Neural cell (in vitro differentiated cells): ENCODE data around the gene RNASEL. TPM values are rescaled to one million over a fixed set of nuclear protein-coding genes. Genes with fewer than 3 reads are reported as not detected.

Source experiments
- H2AFZ ChIP-seq: fragments of 200-600, 300-800 bp; sonication (generic), shearing (Covaris generic); 2 replicates; pipeline ENCODE4 v1.6.0; 2014; ENCODE audit warnings: low read depth, mild to moderate bottlenecking, antibody characterized with exemption, low read length, moderate library complexity
- H3F3A ChIP-seq: fragments of 200-600 bp; shearing (Covaris generic); 2 replicates; pipeline ENCODE4 v1.6.1; 2016; ENCODE audit warnings: mild to moderate bottlenecking, moderate library complexity, mixed read lengths, antibody characterized with exemption, low read length; ENCODE audit not compliant: insufficient read depth, poor library complexity, severe bottlenecking
- H3K27ac ChIP-seq: fragments of 200-600, 300-800 bp; sonication (generic), shearing (Covaris generic); 2 replicates; pipeline ENCODE4 v1.5.1; 2014; ENCODE audit warnings: mild to moderate bottlenecking, low read length, moderate library complexity
- H3K27me3 ChIP-seq: fragments of 300-800, 200-600 bp; sonication (generic), shearing (Covaris generic); 2 replicates; pipeline ENCODE4 v1.6.0; 2014; ENCODE audit warnings: mild to moderate bottlenecking, low read depth, low read length, moderate library complexity; ENCODE audit not compliant: insufficient read depth
- H3K36me3 ChIP-seq: fragments of 300-800, 200-600 bp; sonication (generic), shearing (Covaris generic); 2 replicates; pipeline ENCODE4 v1.5.1; 2014; ENCODE audit warnings: mild to moderate bottlenecking, antibody characterized with exemption, low read length, moderate library complexity; ENCODE audit not compliant: insufficient read depth
- H3K4me2 ChIP-seq: fragments of 300-800, 200-600 bp; sonication (generic), shearing (Covaris generic); 2 replicates; pipeline ENCODE4 v1.6.0; 2014; ENCODE audit warnings: mild to moderate bottlenecking, low read length
- H3K4me3 ChIP-seq: fragments of 300-800, 200-600 bp; sonication (generic), shearing (Covaris generic); 2 replicates; pipeline ENCODE4 v1.5.1; 2014; ENCODE audit warnings: mild to moderate bottlenecking, low read length, moderate library complexity
- H3K79me2 ChIP-seq: fragments of 200-600 bp; shearing (Covaris generic); replicated peaks from 2 replicates; pipeline ENCODE4 v1.6.0; 2014; ENCODE audit warnings: mild to moderate bottlenecking, low read length, moderate library complexity; ENCODE audit not compliant: insufficient read depth
- H3K9ac ChIP-seq: fragments of 300-800, 200-600 bp; sonication (generic), shearing (Covaris generic); 2 replicates; pipeline ENCODE4 v1.6.1; 2016; ENCODE audit warnings: mild to moderate bottlenecking, low read length, mixed read lengths
- H3K9me2 ChIP-seq: fragments of 200-600 bp; shearing (Covaris generic); 2 replicates; pipeline ENCODE4 v1.6.1; 2016; ENCODE audit warnings: mild to moderate bottlenecking, low read length, mixed read lengths; ENCODE audit not compliant: insufficient read depth
- H3K9me3 ChIP-seq: fragments of 200-600, 300-800 bp; sonication (generic), shearing (Covaris generic); 2 replicates; pipeline ENCODE4 v1.6.1; 2016; ENCODE audit warnings: mild to moderate bottlenecking, mixed run types, low read length, moderate library complexity, mixed read lengths
- H4K20me1 ChIP-seq: fragments of 200-600 bp; shearing (Covaris generic); 2 replicates; pipeline ENCODE4 v1.6.1; 2016; ENCODE audit warnings: mild to moderate bottlenecking, mixed run types; ENCODE audit not compliant: insufficient read depth
- CTCF ChIP-seq: fragments of 450-650 bp; IDR thresholded peaks from 2 replicates; pipeline ENCODE4 v1.5.1; 2014; ENCODE audit warnings: antibody characterized with exemption, mild to moderate bottlenecking, moderate library complexity; ENCODE audit not compliant: poor library complexity, severe bottlenecking
- EP300 ChIP-seq: fragments of 450-650 bp; conservative IDR thresholded peaks from 2 replicates; pipeline ENCODE4 v1.6.1; 2014; ENCODE audit warnings: antibody characterized with exemption, mild to moderate bottlenecking, moderate library complexity; ENCODE audit not compliant: poor library complexity, severe bottlenecking
- EZH2 ChIP-seq: fragments of 200-600, 300-800 bp; shearing (Covaris generic), sonication (generic); IDR thresholded peaks from 2 replicates; pipeline ENCODE4 v1.6.1; 2014; ENCODE audit warnings: antibody characterized with exemption, low read length, borderline replicate concordance, mild to moderate bottlenecking; ENCODE audit not compliant: insufficient read depth, poor library complexity, severe bottlenecking
- MXI1 ChIP-seq: fragments of 450-650 bp; conservative IDR thresholded peaks from 2 replicates; pipeline ENCODE4 v1.6.1; 2014; ENCODE audit warnings: antibody characterized with exemption, mild to moderate bottlenecking; ENCODE audit not compliant: poor library complexity, severe bottlenecking
- POLR2AphosphoS5 ChIP-seq: IDR thresholded peaks from 2 replicates; pipeline ENCODE4 v1.6.1; 2012
- RAD21 ChIP-seq: fragments of 450-650 bp; conservative IDR thresholded peaks from 2 replicates; pipeline ENCODE4 v1.6.1; 2014; ENCODE audit warnings: antibody characterized with exemption, mild to moderate bottlenecking, moderate library complexity
- SMC3 ChIP-seq: fragments of 450-650 bp; conservative IDR thresholded peaks from 2 replicates; pipeline ENCODE4 v1.6.1; 2014; ENCODE audit warnings: antibody characterized with exemption, mild to moderate bottlenecking, moderate library complexity; ENCODE audit not compliant: poor library complexity
- TAF1 ChIP-seq: IDR thresholded peaks from 2 replicates; pipeline ENCODE4 v1.6.1; 2012; ENCODE audit warnings: low read depth
- polyA plus RNA-seq: library from polyadenylated mRNA; depleted of rRNA; stranded (reverse); fragments of >200 nt; gene quantifications from 2 replicates; pipeline ENCODE4 v1.2.3, GENCODE V29; 2014
- TF ChIP-seq, protein P1 (sequence below): IDR thresholded peaks from 2 replicates; pipeline ENCODE4 v1.6.1; 2012; ENCODE audit warnings: borderline replicate concordance

RNASEL gene
- polyA plus RNA-seq, 1 donor from 2014 or later, result 0.47 TPM

- no peak overlapping the region for H3K4me3 ChIP-seq
- TF ChIP-seq POLR2AphosphoS5, result no peak
- TF ChIP-seq MXI1, result no peak
- TF ChIP-seq RAD21, result no peak
- no peak for TF ChIP-seq SMC3
- no peak for TF ChIP-seq TAF1
- TF ChIP-seq CTCF, result no peak
- no peak for TF ChIP-seq EZH2
- TF ChIP-seq, protein P1, sequence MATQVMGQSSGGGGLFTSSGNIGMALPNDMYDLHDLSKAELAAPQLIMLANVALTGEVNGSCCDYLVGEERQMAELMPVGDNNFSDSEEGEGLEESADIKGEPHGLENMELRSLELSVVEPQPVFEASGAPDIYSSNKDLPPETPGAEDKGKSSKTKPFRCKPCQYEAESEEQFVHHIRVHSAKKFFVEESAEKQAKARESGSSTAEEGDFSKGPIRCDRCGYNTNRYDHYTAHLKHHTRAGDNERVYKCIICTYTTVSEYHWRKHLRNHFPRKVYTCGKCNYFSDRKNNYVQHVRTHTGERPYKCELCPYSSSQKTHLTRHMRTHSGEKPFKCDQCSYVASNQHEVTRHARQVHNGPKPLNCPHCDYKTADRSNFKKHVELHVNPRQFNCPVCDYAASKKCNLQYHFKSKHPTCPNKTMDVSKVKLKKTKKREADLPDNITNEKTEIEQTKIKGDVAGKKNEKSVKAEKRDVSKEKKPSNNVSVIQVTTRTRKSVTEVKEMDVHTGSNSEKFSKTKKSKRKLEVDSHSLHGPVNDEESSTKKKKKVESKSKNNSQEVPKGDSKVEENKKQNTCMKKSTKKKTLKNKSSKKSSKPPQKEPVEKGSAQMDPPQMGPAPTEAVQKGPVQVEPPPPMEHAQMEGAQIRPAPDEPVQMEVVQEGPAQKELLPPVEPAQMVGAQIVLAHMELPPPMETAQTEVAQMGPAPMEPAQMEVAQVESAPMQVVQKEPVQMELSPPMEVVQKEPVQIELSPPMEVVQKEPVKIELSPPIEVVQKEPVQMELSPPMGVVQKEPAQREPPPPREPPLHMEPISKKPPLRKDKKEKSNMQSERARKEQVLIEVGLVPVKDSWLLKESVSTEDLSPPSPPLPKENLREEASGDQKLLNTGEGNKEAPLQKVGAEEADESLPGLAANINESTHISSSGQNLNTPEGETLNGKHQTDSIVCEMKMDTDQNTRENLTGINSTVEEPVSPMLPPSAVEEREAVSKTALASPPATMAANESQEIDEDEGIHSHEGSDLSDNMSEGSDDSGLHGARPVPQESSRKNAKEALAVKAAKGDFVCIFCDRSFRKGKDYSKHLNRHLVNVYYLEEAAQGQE, result no peak
- TF ChIP-seq EP300, result no peak
- no peak overlapping the region for H3K27ac ChIP-seq
- no peaks in the 10 kb centered on the region for H3K9me3 ChIP-seq
- no peaks in the 10 kb centered on the region for H3K9me2 ChIP-seq
- no peaks in the 10 kb centered on the region for H3F3A ChIP-seq
- H3K79me2 ChIP-seq, result no peaks in the 10 kb centered on the region
- no peaks in the 10 kb centered on the region for H4K20me1 ChIP-seq
- H3K27me3 ChIP-seq, result peaks cover 17% of the 10 kb centered on the region
- H3K36me3 ChIP-seq, result no peaks in the 10 kb centered on the region
- no peak overlapping the region for H3K9ac ChIP-seq
- H3K4me2 ChIP-seq, result no peak overlapping the region
- no peak overlapping the region for H2AFZ ChIP-seq
Measured at GRCh38 chr1:182607566-182607965, 18.5 kb upstream of the RNASEL start.

DNA sequence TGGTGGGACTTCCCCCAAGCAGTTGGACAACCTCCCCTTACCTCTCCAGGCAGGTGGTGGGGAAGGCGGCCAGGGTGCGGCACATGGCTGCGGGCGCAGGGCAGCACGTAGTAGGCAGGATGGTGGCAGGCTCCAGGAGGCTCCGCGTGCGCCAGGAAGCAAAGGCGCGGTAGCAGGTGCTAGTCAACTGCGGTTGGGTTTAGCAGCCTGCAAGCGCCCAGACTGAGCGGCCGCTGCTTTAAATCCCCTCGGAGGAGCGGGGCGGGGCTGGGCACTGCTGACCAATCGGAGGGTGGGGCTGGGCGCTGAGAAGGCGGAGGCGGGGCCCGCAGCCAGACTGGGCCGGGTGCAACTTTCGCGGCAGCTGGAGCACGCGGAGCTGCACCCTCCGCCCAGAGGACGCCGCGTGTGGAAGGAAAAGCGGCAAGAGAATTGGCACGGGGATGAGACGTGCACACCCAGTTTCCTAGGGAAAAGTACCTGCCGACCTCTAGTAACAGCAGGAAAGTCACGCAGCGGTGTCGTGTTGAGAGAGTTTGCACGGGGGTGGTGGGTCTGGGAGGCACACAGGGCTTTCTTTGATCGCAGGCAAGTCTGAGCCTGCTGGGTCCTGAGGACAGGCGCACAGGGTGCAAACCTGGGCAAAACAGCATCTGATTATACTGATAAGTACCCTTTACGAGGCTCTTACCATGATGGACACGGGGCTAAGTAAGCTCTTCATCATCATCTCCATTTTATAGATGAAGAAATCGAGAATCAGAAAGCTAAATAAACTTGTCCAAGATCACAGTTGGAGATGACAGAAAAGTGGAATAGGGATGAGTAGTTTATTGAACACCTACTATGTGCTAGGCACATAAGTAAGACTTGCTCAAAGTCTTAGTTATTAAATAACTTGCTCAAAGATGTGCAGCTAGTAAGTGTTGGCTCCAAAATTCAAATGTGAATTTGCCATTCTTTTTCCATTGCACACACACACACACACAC is 15.4 kb upstream of the RNASEL start, which contains the start of gene RGS16:
TSS of gene RGS16 (minus strand) at position 215 of the 990 bp plus-strand sequence. CDS start at position 85, 130 bp downstream.
- peak within 1 kb of the TSS; percentile 56 for H3K4me3 ChIP-seq
- H3K27ac ChIP-seq, result no peak within 1 kb of the TSS
- H3F3A ChIP-seq, result no peaks in the 10 kb centered on the region
- no peaks in the 10 kb centered on the region for H3K9me2 ChIP-seq
- H3K9me3 ChIP-seq, result no peaks in the 10 kb centered on the region
- no peaks in the 10 kb centered on the region for H3K36me3 ChIP-seq
- peaks cover 17% of the 10 kb centered on the region for H3K27me3 ChIP-seq
- no peaks in the 10 kb centered on the region for H3K79me2 ChIP-seq
- no peak for TF ChIP-seq RAD21
- no peak for TF ChIP-seq EZH2
- no peak for TF ChIP-seq MXI1
- TF ChIP-seq POLR2AphosphoS5, result no peak
- no peak for TF ChIP-seq SMC3
- TF ChIP-seq EP300, result no peak
- no peak for TF ChIP-seq TAF1
- TF ChIP-seq, protein P1, result no peak
- TF ChIP-seq CTCF, result no peak
- no peak within 1 kb of the TSS for H3K9ac ChIP-seq
- H3K4me2 ChIP-seq, result no peak within 1 kb of the TSS
- H4K20me1 ChIP-seq, result no peaks in the 10 kb centered on the region
- no peak within 1 kb of the TSS for H2AFZ ChIP-seq
